Occipital lobe (tissue), 2 donors: ENCODE data around the gene HNRNPF. TPM values are rescaled to one million over a fixed set of nuclear protein-coding genes. Genes with fewer than 3 reads are reported as not detected.

ENCODE experiments used
- DNase-seq: peaks from one replicate; lab custom pipeline; 2025; lab: John Stamatoyannopoulos, UW
- total RNA-seq: library from RNA; depleted of rRNA; stranded (reverse); fragments of >200 nt; gene quantifications from one replicate; pipeline ENCODE4 v1.2.3, GENCODE V29; 2014

Gene HNRNPF
- total RNA-seq, 1 donor from 2014 or later: 110 TPM

DNA sequence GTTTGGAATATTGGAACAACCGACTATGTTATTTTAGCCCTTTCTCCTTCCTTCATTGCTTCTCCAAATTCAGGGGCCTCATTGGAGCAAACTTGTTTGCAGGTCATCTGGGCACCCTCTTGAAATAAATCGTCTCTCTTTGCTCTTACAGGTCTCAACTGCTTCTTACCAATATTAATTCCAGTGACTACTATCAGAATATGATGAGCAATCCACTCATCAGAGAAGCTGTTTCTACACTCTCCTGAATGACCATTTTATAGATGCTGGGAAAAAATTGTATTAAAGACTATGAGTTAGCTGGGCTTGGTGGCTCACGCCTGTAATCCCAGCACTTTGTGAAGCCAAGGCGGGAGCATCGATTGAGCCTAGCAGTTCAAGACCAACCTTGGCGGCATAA, 12.5 kb upstream of the HNRNPF start:
- DNase-seq: no peak

DNA sequence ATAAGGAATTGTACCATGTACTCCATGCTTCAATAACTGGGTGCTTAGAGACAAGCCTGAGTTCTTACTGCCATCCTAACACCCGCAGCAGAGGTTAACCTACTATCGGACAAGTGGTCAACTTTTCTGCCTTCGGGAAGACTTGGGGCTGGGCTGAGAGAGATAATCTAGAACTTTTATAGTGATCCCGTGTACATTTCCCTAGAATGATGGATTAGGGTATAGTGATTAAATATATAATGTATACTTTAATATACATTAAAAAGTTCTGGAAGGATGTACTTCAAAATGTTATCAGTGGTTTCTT, 12.2 kb upstream of the HNRNPF start:
- DNase-seq: no peak

GRCh38 chr10:43420369-43421200, 11.6 kb upstream of the HNRNPF start:
- peak; percentile 79 for DNase-seq

- DNase-seq: no peak
Measured at GRCh38 chr10:43419997-43420368, 11.0 kb upstream of the HNRNPF start.

DNA sequence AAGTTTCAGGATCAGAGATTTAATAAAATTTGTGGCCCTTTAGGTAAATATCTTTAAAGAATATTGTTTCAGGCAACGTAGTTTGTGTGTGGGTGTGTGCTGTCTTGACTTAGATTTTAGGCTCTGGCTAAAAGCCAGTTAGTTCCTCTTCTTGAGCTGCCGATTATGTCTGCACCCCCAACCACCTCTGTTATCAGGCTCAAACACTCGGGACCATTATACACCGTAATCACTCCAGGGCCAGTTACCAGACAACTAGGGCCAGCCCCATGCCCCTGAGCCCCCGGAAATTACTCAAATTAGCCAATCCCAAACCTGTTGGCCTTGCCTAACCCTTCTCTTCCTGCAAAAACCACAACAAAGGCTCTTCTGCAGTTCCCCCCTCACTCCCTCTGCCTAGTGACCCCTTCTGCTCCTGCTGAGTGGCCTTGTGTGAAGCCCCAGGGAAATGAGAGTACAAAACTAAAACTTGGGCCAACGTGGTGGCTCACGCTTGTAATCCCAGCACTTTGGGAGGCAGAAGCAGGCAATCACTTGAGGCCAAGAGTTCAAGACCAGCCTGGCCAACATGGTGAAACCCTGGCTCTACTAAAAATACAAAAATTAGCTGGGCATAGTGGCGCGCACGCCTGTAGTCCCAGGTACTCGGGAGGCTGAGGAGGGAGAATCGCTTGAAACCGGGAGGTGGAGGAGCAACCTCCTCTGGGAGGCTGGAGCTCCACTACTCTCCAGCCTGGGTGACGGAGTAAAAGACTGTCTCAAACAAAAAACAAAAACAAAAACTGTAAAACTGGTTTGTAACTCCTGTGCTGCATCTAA, 9.2 kb upstream of the HNRNPF start:
- no peak for DNase-seq

GRCh38 chr10:43415544-43415943, 6.6 kb upstream of the HNRNPF start:
- no peak for DNase-seq

GRCh38 chr10:43411536-43411935, 2.5 kb upstream of the HNRNPF start:
- DNase-seq: no peak

DNA sequence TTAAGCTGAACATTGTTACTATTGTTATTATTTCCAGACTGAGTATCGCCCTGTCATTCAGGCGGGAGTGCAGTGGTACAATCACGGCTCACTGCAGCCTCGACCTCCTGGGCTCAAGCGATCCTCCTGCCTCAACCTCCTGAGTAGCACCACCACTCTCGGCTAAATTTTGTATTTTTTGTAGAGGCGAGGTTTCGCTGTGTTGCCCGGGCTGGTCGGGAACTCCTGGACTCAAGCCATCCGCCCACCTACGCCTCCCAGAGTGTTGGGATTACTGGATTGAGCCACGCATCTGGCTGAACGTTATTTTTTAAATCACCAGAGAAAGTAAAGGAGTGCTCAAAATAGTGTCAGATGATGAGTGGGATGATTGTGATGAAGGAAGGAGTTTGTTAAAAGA, 1.4 kb upstream of the HNRNPF start:
- no peak for DNase-seq

- DNase-seq: no peak
Measured at GRCh38 chr10:43409385-43410109, 561 bp upstream of the HNRNPF start.

DNA sequence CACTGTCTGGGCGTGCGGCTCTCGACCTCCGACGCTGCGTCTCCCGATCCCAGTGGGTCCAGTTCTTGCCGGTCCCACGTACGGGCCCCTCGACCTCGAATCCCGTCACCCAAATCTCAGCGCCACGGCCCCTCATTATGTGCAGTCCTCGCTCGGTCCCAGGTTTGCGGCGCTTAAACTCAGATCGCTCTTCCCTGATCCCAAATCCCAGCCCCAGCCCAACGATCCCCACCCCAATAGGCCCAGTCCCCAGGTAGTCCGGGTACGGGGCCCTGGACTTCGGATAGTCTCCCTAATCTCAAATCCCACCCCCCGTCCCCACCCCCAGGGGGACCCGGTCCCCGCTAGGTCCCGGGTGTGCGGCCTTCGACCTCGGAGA, 666 bp downstream of the HNRNPF start:
- DNase-seq: no peak

- DNase-seq: peak; percentile 64
Measured at GRCh38 chr10:43407576-43408330, 1.2 kb downstream of the HNRNPF start.

DNA sequence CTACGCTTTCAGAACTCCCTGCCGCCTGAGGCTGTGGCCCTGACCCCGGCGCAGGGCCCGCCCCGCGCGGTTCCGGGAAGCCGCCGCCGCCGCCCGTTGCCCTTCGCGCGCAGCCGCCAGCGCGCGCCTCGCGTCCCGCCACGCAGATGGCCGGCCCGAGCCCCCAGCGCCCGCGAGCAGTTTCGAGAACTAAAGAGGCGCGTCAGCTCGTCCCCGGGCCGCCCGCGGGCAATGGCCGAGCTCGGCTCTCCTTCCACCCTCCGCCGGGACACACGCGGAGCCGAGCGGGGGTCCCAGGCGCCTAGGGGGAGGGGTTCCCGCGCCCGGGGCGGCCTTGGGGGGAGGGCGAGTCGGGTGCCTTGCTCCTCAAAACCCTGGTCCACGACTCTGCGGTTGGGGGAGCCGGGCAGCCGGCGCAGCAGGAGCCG, 1.8 kb downstream of the HNRNPF start:
- peak; percentile 42 for DNase-seq

DNA sequence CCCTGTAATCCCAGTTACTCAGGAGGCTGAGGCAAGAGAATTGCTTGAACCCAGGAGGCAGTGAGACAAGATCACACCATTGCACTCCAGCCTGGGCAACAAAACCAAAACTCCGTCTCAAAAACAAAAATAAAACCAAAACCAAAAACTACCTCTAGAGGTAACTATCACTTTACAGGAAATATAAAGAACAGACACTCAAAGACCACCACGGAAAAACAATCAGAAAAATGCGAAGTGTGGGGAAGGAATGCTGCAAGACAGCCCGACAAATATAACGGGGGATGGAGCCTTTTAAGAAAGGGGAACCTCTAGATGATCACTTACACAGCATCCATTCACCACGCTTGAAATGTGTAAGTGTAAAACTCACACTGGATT, 4.3 kb downstream of the HNRNPF start:
- DNase-seq: no peak

- no peak for DNase-seq
Measured at GRCh38 chr10:43403911-43404703, 4.9 kb downstream of the HNRNPF start.

- DNase-seq: no peak
Measured at GRCh38 chr10:43402880-43403452, 6.0 kb downstream of the HNRNPF start.

GRCh38 chr10:43402176-43402575, 6.8 kb downstream of the HNRNPF start:
- DNase-seq: no peak

DNA sequence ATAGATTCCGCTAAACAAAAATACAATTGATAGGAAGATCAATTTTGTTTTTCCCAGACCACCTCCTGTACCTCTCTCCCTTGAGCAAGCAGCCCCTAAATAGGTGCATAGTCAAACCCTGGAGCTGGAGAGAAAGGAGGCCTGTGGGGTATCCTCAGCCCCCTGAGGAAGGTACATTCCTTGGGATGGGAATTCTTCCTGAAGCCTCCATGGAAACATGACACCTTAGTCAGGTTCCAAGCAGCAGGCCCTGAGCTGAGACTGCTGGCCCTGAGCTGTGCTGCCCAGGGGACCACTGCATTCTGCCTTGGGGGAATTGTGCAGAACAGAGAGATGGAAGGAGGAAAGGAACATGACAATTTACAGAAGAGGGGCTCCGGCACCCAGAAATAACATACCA, 7.4 kb downstream of the HNRNPF start:
- no peak for DNase-seq

DNA sequence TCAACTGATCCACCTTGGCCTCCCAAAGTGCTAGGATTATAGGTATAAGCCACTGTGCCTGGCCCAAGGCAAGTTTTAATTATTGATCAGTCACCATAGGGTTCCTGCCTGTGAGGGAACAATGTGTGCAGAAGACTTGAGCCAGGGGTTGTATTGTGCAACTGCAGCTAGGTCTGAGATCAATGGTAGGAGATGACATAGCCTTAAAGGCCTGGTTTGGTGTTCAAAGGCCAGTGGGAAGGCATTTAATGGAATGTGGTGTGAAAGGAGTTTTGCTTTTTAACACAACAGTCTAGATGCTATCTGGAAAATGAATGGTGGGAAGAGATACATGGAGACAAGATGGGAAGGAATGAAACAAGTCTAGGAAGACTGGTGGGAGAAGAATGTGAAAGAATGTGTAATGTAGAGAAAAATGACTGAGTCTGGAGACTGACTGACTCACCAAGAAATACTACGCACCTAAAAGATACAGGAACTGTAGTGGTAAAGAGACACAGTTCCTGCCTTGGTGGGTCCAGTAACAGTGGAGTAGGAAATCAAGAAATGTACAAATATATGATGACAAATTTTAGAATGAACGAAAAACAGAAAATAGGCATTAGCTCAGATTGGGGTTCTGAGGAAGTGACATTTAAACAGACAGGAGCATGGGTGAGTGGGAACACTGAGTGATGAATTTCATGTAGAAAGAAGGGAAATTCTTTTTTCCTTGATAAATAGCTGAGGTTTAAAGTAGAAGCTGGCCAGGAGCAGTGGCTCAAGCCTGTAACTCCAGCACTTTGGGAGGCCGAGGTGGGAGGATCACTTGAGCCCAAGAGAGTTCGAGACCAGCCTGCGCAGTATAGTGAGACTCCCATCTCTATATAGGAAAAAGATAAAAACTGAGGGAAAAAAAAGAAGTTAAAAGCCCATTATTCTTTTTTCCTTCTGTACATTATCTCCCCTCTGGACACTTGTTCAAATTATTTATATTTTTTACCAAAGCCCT, 9.4 kb downstream of the HNRNPF start:
- no peak for DNase-seq

GRCh38 chr10:43398939-43399319, 10.1 kb downstream of the HNRNPF start:
- no peak for DNase-seq
